GM12875 (cell line): ENCODE data around the gene ATG16L2.
"Not testable (repeated sequence)": the region's sequence is repeated elsewhere in the genome, so short reads cannot be mapped to it uniquely, and the experiment has no call there.

ENCODE experiments used
- H3K4me3 ChIP-seq: one replicate; pipeline ENCODE4 v1.5.1; 2011; ENCODE audit warnings: low read depth, low read length, control low read depth
- TF ChIP-seq, protein P1 (sequence below): IDR thresholded peaks from 2 replicates; pipeline ENCODE4 v1.5.1; 2011; ENCODE audit warnings: low read depth, mild to moderate bottlenecking, control low read depth, inconsistent platforms, low read length, moderate library complexity, borderline replicate concordance; ENCODE audit not compliant: insufficient read depth

ATG16L2 gene

DNA sequence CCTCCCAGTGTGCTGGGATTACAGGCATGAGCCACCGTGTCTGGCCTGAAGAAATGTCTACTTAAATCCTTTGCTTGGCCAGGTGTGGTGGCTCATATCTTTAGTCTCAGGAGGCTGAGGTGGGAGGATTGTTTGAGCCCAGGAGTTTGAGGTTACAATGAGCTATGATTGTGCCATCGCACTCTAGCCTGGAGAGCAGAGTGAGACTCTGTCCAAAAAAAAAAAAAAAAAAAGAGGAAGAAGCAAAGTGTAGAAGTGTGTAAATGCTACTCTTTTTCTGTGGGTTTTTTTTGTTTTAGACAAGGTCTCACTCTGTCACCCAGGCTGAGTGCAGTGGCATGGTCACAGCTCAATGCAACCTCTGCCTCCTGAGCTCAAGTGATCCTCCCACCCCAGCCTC, 6.4 kb upstream of the ATG16L2 start:
- H3K4me3 ChIP-seq, result no peak overlapping the region
- TF ChIP-seq, protein P1, sequence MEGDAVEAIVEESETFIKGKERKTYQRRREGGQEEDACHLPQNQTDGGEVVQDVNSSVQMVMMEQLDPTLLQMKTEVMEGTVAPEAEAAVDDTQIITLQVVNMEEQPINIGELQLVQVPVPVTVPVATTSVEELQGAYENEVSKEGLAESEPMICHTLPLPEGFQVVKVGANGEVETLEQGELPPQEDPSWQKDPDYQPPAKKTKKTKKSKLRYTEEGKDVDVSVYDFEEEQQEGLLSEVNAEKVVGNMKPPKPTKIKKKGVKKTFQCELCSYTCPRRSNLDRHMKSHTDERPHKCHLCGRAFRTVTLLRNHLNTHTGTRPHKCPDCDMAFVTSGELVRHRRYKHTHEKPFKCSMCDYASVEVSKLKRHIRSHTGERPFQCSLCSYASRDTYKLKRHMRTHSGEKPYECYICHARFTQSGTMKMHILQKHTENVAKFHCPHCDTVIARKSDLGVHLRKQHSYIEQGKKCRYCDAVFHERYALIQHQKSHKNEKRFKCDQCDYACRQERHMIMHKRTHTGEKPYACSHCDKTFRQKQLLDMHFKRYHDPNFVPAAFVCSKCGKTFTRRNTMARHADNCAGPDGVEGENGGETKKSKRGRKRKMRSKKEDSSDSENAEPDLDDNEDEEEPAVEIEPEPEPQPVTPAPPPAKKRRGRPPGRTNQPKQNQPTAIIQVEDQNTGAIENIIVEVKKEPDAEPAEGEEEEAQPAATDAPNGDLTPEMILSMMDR, result no peak

DNA sequence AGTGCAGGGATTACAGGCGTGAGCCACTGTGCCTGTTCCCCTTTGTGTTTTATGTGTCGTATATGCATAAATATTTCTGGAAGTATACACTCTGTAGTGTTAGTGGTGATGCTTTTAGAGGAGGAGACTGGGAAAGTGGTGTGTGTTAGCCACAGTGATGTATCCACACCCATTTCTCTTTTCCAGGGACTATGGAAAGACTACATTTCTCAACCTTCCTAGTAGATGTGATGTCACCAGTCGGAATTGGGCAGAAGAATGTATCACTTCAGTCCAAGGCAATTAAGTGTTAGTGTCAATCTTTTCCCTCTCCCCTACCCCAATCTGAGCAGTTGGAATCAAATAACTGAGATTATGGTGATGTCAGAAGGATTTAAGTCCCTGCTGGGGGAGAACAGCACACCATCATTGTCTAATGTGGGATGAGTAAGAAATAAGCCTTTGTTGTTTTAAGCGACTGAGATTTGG, 5.8 kb upstream of the ATG16L2 start:
- no peak overlapping the region for H3K4me3 ChIP-seq
- TF ChIP-seq, protein P1, result no peak

DNA sequence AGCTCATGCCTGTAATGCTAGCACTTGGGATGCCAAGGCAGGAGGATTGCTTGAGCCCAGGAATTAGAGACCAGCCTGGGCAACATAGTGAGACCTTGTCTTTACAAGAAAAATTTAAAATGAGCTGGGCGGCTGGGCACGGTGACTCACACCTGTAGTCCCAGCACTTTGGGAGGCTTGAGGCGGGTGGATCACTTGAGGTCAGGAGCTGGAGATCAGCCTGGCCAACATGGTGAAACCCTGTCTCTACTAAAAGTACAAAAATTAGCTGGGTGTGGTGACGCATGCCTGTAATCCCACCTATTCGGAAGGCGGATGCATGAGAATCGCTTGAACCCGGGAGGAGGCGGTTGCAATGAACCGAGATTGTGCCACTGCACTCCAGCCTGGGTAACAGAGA, 2.5 kb upstream of the ATG16L2 start:
- H3K4me3 ChIP-seq, result not testable (repeated sequence)

DNA sequence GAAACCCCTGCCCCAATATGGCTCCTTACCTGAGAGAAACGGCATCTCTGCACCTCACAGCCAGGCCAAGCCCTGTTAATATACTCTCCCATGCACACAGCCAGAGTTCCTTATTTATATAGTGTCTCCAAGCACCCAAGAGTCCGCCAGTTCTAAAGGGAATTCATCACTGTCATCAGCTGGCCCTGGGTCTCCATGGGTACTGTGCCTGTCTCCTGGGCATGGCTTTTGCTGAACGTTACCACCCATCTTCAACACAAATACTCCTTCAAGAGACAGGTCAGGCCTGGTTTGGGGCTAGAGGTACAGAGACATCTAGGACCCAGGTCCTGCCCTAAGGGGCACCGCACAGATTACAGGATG, 1.6 kb upstream of the ATG16L2 start:
- TF ChIP-seq, protein P1, result no peak
- peak overlapping the region; percentile 87 for H3K4me3 ChIP-seq

DNA sequence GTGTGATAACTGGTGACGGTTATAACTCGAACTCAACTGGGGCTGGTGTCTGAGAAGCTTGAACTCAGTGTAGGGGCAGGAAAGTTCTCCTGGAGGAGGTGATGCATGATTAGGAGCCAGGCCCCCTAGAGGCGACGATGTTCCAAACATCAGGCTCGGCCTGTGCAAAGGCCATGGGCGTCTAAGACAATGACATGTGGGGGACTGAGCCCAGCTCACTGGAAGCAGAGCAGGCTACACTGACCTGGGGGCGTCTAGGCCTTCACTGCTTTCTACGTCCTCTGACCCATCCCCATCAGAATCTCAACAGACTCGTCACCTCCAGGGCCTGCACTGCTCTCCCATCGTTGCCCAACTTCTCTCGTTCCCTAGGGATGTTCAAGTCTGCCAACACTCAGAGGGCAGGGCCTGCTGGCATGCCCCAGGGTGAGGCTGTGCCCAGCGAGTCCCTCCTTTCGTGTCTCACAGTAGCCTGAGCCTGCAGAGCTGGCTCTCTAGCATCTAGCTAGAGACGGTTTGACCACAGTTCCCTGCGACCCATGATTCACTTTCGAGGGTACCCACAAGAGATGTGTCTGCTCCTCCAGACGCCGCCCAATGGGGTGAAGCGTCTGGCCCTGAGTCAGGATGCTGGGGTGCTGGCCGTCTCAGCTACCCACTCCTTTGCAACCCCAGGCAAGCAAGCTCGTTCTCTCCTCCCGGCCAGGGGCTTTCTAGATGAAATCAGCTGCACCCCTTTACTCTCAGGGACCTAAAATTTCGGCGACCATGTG, 1.1 kb upstream of the ATG16L2 start:
- TF ChIP-seq, protein P1, result peak; percentile 82
- peak overlapping the region; percentile 87 for H3K4me3 ChIP-seq

DNA sequence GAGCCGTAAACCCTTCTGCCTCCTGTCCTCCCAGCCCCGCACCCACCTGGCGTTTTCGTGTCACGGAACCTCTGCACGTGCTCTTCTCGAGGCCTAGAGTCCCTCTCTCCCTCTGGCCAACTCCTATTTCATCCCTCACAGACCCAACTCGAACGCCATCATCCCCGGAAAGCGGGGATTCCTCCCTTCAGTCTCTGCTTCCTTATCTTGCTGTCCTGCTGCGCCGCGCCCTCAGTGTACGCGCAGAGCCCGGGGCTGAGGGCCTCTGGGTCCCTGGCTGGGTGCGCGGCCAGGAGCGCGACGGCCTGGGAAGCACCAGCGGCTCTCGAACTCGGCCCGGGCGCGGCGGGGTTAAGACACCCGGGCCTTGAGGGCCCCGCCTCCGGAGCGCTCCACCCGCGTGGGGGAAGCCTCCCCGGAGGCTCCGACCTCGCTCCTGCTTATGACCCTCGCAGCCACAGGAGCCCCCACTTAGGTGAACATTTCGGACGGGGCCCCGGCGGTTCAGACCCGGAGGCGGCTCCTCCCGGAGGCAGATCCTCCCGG, 398 bp upstream of the ATG16L2 start:
- TF ChIP-seq, protein P1, result no peak
- peak overlapping the region; percentile 87 for H3K4me3 ChIP-seq

DNA sequence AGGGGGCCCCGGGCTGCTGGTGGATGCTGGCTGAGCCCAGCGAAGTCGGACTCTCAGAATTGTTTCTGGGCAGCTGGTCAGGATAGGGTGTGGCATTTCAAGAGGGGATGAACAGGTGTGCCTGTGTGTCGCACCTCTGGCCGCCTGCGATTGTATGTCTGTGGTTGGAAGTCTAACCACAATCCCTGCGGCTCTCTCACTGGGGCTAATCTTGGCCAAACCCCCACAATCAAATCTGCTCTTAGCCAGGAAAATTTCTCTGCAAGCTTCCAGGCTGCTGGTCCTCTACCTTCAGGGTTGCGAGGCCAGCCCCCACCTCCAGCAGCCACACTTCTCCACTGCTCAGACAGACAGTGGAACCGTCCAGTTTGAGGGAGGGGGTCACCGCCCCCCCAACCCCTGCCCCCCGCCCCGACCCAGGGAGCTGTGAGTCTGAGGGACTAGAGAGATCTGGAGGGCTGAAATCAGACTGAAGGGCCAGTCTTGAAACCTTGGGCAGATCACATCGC, 953 bp downstream of the ATG16L2 start:
- TF ChIP-seq, protein P1, result no peak
- H3K4me3 ChIP-seq, result peak overlapping the region; percentile 87
